Stimulated activated CD4-positive, alpha-beta T cell treated with anti-CD3 and anti-CD28 coated beads, Interleukin-4, amount 100 ng/mL, for 24 hours (primary cell): ENCODE measurements around the gene AMFR.
A peak's percentile ranks its signal among the peaks of the same experiment; 100 is the strongest.

Source experiments
- DNase-seq: peaks from one replicate; pipeline ENCODE4 v3.0.0-alpha.2; 2020

AMFR gene

GRCh38 chr16:56425439-56425832 is at the start of gene AMFR:
Gene AMFR (minus strand): TSS chr16:56425545. CDS start chr16:56425327, 218 bp downstream.
- DNase-seq: peak; percentile 58

GRCh38 chr16:56470666-56471065 is 45.3 kb upstream of the AMFR start:
- DNase-seq: no peak

- no peak for DNase-seq
Observed at GRCh38 chr16:56470232-56470631, 44.9 kb upstream of the AMFR start.

- no peak for DNase-seq
Observed at GRCh38 chr16:56469748-56470147, 44.4 kb upstream of the AMFR start.

- no peak for DNase-seq
Observed at GRCh38 chr16:56468800-56469199, 43.5 kb upstream of the AMFR start.

- no peak for DNase-seq
Observed at GRCh38 chr16:56466344-56466743, 41.0 kb upstream of the AMFR start.

- no peak for DNase-seq
Observed at GRCh38 chr16:56463153-56463552, 37.8 kb upstream of the AMFR start.

- DNase-seq: no peak
Observed at GRCh38 chr16:56462064-56462796, 36.9 kb upstream of the AMFR start.

- no peak for DNase-seq
Observed at GRCh38 chr16:56460101-56460500, 34.8 kb upstream of the AMFR start.

- DNase-seq: no peak
Observed at GRCh38 chr16:56457927-56458470, 32.7 kb upstream of the AMFR start.

GRCh38 chr16:56451753-56452689 is 26.7 kb upstream of the AMFR start:
- DNase-seq: peak; percentile 15

GRCh38 chr16:56450986-56451752 is 25.8 kb upstream of the AMFR start, which contains the start of the genes NUDT21 and OGFOD1:
Gene NUDT21 (minus strand): TSS chr16:56451332. CDS start chr16:56451202, 130 bp downstream.
Gene OGFOD1 (plus strand): TSS chr16:56451554. CDS start chr16:56451613, 59 bp downstream.
- peak; percentile 94 for DNase-seq

GRCh38 chr16:56450275-56450985 is 25.1 kb upstream of the AMFR start:
- no peak for DNase-seq

- no peak for DNase-seq
Observed at GRCh38 chr16:56448005-56448404, 22.7 kb upstream of the AMFR start.

GRCh38 chr16:56447286-56447685 is 21.9 kb upstream of the AMFR start:
- no peak for DNase-seq

- no peak for DNase-seq
Observed at GRCh38 chr16:56438038-56438437, 12.7 kb upstream of the AMFR start.

- DNase-seq: no peak
Observed at GRCh38 chr16:56436258-56436657, 10.9 kb upstream of the AMFR start.

- no peak for DNase-seq
Observed at GRCh38 chr16:56428091-56428490, 2.7 kb upstream of the AMFR start.

GRCh38 chr16:56426585-56426984 is 1.2 kb upstream of the AMFR start:
- no peak for DNase-seq

GRCh38 chr16:56424791-56425438 is 430 bp downstream of the AMFR start:
- peak; percentile 31 for DNase-seq

- DNase-seq: no peak
Observed at GRCh38 chr16:56424404-56424764, 961 bp downstream of the AMFR start.
